Activated T-cell treated with anti-CD3 and anti-CD28 coated beads, Interleukin-2, amount 50 U/mL, for 72 hours (primary cell): ENCODE measurements around the gene ARHGAP18. TPM values are rescaled to one million over a fixed set of nuclear protein-coding genes. Genes with fewer than 3 reads are reported as not detected.

Experiments
- ATAC-seq, 2 donors: fragments of 150-1000 bp; cut with Tn5 transposase; replicated peaks in 1 of 2; 2 replicates each; pipeline ENCODE4 v1.10.0; 2021; ENCODE audit warnings: moderate library complexity in 2 of 2, mild to moderate bottlenecking in 1 of 2
- DNase-seq, 2 donors: peaks; one replicate each; pipeline ENCODE4 v3.0.0; 2021 to 2022; ENCODE audit warnings: mixed read lengths in 1 of 2
- H3K27ac Mint-ChIP-seq: one replicate; pipeline ENCODE4 v1.8.0; 2022; ENCODE audit warnings: mild to moderate bottlenecking, moderate library complexity, mixed read lengths
- H3K27me3 Mint-ChIP-seq: one replicate; pipeline ENCODE4 v1.8.0; 2022; ENCODE audit warnings: low read depth, mixed read lengths
- H3K36me3 Mint-ChIP-seq, 2 donors: one replicate each; pipeline ENCODE4 v1.8.0; 2022; ENCODE audit warnings: mixed read lengths in 2 of 2, mild to moderate bottlenecking in 1 of 2; ENCODE audit not compliant: insufficient read depth in 2 of 2
- H3K4me1 Mint-ChIP-seq: one replicate; pipeline ENCODE4 v1.8.0; 2022; ENCODE audit warnings: low read depth, mixed read lengths
- H3K4me3 Mint-ChIP-seq, 2 donors: one replicate each; pipeline ENCODE4 v1.8.0; 2022; ENCODE audit warnings: mild to moderate bottlenecking in 2 of 2, mixed read lengths in 2 of 2, moderate library complexity in 2 of 2
- H3K9me3 Mint-ChIP-seq, 2 donors: one replicate each; pipeline ENCODE4 v1.8.0; 2022; ENCODE audit warnings: mixed read lengths in 2 of 2
- total RNA-seq, 2 donors: library from RNA; stranded (reverse); gene quantifications; one replicate each; pipeline ENCODE4 v1.2.3, GENCODE V29; 2022

The ARHGAP18 gene
- total RNA-seq, 2 donors from 2014 or later: 2.7 to 3.9 TPM

DNA sequence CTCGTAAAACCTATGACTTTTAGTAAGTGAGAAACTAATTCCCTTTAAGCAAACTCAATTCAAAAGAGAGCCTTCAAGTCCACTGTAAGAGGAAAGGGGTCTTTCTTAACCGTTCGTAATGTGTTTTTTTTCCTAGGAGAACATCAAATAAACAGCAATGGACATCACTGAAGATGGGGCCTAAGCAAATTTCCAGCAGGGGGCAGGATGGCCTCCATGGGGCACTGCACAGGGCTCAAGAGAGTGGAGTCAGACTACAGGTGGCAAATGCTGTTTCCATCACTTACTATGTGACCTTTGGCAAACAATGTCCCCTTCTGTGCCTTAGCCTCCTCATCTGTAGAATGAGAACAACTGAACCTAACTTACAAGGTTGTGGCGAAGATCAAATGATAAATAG, 88.7 kb downstream of the ARHGAP18 start:
- Mint-ChIP-seq H3K27me3 (no peaks in the 10 kb centered on the region), H3K36me3 (peaks cover 0 to 2% of the 10 kb centered on the region in 2 donors)
- peak in 1 of 2 donors; percentile 62 for ATAC-seq

DNA sequence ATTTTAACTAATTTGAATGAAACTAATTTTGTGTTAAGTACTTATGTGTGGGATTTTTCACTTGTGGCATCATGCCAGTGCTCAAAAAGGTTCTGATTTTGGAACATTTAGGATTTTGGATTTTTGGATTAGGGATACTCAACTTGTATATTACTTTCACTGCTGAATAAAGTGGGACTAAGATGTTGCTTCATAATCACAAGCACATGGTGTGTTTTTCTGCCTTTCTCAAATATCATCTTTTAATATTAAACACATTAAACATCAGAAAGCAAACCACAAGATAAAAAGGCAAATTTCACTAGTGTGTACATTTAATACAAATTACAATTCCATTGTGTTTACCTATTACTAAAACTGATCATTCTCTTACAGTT, 89.8 kb downstream of the ARHGAP18 start:
- no peak for ATAC-seq
- peaks cover 0 to 3% of the 10 kb centered on the region in 2 donors for H3K9me3 Mint-ChIP-seq

More for the DNA sequence above, 88.7 kb downstream of the ARHGAP18 start:
- no peak overlapping the region for H3K27ac Mint-ChIP-seq
- peaks cover 0 to 3% of the 10 kb centered on the region in 2 donors for H3K9me3 Mint-ChIP-seq
- DNase-seq: peak; percentile 21 to 29
- H3K4me1 Mint-ChIP-seq: no peaks in the 10 kb centered on the region
- no peak overlapping the region for H3K4me3 Mint-ChIP-seq

DNA sequence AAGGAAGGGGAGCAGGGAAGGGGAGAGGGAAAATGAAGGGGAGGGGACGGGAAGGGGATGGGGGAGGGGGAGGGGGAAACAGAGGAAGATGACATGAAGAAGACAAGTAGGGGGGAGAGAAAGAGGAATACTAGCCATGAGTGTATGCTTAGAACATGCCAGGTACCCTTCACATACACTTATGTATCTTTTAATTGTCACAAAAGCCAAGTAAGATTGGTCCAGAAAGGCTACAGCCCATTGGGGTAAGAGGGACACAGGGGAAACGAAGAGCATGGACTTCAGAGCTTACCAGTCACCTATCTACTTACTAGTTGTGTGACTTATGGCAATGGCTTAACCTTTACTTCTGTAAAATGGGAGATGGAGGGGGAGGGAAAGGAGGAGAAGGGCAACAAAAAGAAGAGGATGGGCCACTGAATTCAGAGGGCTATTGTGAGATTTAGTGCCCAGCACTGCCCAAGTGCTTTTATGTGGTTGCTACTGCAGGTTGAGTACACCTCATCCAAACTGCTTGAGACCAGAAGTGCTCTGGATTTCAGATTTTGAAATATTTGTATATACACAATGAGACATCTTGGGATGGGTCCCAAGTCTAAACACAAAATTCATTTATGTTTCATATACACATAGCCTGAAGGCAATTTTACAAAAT, 90.3 kb downstream of the ARHGAP18 start:
- no peak for DNase-seq
- Mint-ChIP-seq H3K27ac (no peak overlapping the region), H3K9me3 (peaks cover 0 to 3% of the 10 kb centered on the region in 2 donors), H3K4me1 (no peaks in the 10 kb centered on the region), H3K4me3 (no peak overlapping the region), H3K27me3 (no peaks in the 10 kb centered on the region), H3K36me3 (peaks cover 0 to 2% of the 10 kb centered on the region in 2 donors)
- ATAC-seq: no peak

More for the DNA sequence above, 89.8 kb downstream of the ARHGAP18 start:
- Mint-ChIP-seq H3K36me3 (peaks cover 0 to 2% of the 10 kb centered on the region in 2 donors), H3K27ac (no peak overlapping the region), H3K4me1 (no peaks in the 10 kb centered on the region), H3K27me3 (no peaks in the 10 kb centered on the region), H3K4me3 (no peak overlapping the region)
- DNase-seq: no peak

DNA sequence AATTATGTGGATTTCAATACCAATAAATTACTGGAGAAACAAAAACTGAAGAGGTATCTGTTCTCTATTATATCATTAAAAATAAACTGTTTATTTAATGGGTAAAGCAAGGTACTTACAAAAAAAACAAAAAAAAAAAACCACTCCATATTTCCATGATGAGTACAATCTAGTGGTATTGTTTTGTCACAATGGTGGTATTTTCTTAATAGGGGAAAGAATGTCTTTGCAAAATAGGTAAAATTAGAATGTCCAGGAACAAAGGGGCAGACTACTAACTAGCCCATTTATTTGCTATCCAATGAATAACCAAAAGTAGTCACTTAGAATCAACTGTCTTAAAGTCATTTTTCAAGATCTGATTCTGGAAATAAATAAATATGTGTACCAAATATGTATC, 92.0 kb downstream of the ARHGAP18 start:
- Mint-ChIP-seq H3K4me1 (no peaks in the 10 kb centered on the region), H3K9me3 (peaks cover 0 to 3% of the 10 kb centered on the region in 2 donors), H3K27me3 (no peaks in the 10 kb centered on the region), H3K4me3 (no peak overlapping the region), H3K27ac (no peak overlapping the region), H3K36me3 (peaks cover 0 to 2% of the 10 kb centered on the region in 2 donors)
- ATAC-seq (no peak), DNase-seq (no peak)

DNA sequence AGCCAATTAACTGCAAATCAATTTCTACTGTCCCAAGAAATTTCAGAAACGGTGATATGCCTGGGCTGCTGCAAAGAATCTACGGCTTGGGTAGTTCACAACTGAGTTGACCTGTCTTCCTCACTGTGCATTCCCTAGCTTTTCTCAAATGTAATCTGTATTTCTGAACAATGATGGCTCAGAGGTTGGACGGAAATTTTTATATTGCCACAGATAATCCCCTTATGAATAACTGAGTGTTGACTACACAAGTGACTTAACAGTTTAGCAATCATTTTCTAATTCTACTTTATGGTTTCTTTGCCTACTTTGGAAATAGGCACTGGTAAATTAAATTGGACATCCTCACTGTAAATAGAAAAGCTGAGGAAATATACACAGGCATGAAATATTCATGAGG, 94.5 kb downstream of the ARHGAP18 start:
- H3K36me3 Mint-ChIP-seq: peaks cover 0 to 2% of the 10 kb centered on the region in 2 donors
- no peak overlapping the region for H3K4me3 Mint-ChIP-seq
- no peak overlapping the region for H3K27ac Mint-ChIP-seq
- no peaks in the 10 kb centered on the region for H3K27me3 Mint-ChIP-seq
- peaks cover 0 to 3% of the 10 kb centered on the region in 2 donors for H3K9me3 Mint-ChIP-seq
- ATAC-seq (no peak), DNase-seq (no peak)
- H3K4me1 Mint-ChIP-seq: no peaks in the 10 kb centered on the region

DNA sequence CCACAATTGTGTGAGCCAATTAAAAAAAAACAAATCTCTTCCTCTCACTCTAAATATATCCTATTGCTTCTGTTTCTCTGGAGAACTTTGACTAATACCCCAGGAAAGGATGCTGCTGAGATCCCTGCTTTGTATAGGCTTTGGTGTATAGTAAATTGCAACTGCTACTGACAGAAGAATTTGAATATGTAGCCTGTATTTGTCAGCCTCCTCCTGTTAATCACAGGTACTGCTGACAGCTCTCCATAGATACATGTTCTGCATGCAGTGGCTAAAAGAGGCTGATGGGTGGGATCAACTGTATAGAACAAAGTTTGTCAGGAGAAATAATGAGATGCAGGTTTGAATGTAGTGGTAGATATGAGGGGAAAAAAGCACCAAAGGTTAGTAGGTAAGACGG, 95.0 kb downstream of the ARHGAP18 start:
- Mint-ChIP-seq H3K36me3 (peaks cover 0 to 2% of the 10 kb centered on the region in 2 donors), H3K4me3 (no peak overlapping the region), H3K4me1 (no peaks in the 10 kb centered on the region), H3K27ac (no peak overlapping the region), H3K27me3 (no peaks in the 10 kb centered on the region), H3K9me3 (peaks cover 0 to 3% of the 10 kb centered on the region in 2 donors)
- no peak for DNase-seq
- ATAC-seq: no peak

DNA sequence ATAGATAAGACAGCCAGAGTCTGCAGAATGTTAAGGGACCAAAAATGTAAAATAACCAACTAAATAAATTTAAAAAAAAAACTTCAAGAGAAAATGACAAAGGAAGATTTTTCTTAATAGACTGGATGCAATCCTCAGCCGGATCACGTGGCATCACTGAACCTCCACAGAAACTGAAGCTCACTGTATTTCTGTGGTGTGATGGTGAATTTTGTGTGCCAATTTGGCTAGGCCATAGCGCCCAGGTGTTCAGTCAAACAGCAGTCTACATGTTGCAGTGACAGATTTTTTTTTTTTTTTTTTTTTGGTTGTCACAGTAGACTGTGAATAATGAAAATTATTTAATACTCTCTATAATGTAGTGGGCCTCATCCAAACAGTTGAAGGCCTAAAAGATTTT, 95.5 kb downstream of the ARHGAP18 start:
- ATAC-seq: no peak

DNA sequence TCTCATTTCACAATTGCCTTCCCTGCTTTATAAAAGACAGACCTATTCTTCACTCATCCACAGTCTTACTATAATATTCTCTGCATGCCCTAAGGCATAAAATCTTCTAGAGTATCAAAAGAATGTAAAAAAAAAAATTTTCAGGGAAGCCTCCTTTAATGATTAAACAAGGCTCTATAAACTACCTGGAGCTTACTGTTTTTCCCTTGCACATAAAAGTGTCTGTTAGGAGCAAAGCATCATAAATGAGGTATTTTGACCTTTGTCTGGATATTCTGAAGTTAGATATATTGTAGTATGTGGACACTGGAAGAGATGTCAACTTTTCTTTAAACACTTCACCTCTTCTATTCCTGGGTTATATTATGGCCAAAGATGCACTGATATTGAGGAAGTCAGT, 97.5 kb downstream of the ARHGAP18 start:
- DNase-seq (no peak), ATAC-seq (no peak)
- Mint-ChIP-seq H3K36me3 (no peaks in the 10 kb centered on the region), H3K4me3 (no peak overlapping the region), H3K27ac (no peak overlapping the region), H3K9me3 (no peaks in the 10 kb centered on the region), H3K27me3 (no peaks in the 10 kb centered on the region), H3K4me1 (peaks cover 8% of the 10 kb centered on the region)

More for the DNA sequence above, 95.5 kb downstream of the ARHGAP18 start:
- H3K9me3 Mint-ChIP-seq: peaks cover 0 to 3% of the 10 kb centered on the region in 2 donors
- DNase-seq: no peak
- H3K27ac Mint-ChIP-seq: no peak overlapping the region
- no peaks in the 10 kb centered on the region for H3K4me1 Mint-ChIP-seq
- H3K27me3 Mint-ChIP-seq: no peaks in the 10 kb centered on the region
- peaks cover 0 to 2% of the 10 kb centered on the region in 2 donors for H3K36me3 Mint-ChIP-seq
- no peak overlapping the region for H3K4me3 Mint-ChIP-seq

DNA sequence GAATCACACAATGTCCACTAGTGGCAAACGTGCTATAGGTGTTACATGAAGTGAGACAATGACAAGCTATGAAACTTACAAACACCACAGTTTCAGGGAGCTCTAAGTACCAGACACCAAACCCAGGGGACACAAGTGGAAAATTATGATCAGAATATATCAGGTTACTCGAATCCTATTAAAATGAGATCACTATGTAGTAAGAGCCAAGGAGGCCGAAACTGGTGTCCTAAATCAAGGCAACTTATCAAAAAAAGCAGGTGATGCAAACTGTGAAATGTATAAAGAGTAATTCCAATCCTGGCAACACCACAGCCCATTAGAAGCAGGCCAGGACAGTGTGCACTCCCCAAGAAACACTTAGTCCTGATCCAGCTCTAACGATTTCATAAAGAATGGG, 100.3 kb downstream of the ARHGAP18 start:
- DNase-seq: no peak
- H3K27me3 Mint-ChIP-seq: no peaks in the 10 kb centered on the region
- H3K4me3 Mint-ChIP-seq: no peak overlapping the region
- no peak overlapping the region for H3K27ac Mint-ChIP-seq
- H3K4me1 Mint-ChIP-seq: peaks cover 23% of the 10 kb centered on the region
- ATAC-seq: no peak
- no peaks in the 10 kb centered on the region for H3K36me3 Mint-ChIP-seq
- H3K9me3 Mint-ChIP-seq: no peaks in the 10 kb centered on the region

DNA sequence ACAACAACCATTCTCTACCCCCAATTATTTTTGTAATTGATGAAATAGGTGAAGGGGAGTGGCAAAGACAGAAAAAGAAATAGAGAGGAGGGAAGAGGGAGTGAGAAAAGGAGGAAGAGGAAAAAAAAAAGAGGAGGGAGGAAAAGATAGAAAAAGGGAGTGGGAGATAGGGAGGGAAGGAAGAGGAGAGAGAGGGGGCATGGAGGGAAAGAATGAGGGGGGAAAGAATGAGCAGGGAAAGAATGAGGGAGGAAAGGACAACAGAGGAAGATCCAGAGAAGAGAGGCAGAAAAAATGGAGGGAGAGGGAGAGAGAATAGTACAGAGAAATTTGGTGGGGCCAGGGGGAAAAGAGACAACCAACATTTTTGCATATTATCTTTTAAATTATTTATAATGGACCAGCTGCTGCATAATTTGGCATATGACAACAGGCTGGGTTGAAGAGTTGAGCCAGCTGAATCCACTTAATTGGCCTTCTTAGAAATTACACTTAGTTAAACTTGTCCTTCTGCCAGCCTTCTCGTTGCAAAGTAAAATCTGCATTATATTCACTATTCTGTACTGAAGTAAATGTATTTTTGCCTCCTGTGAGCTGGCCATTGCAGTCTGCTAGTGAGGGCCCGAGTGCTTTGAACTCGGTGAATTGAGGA, 101.0 kb downstream of the ARHGAP18 start:
- H3K4me3 Mint-ChIP-seq: no peak overlapping the region
- no peak overlapping the region for H3K27ac Mint-ChIP-seq
- no peaks in the 10 kb centered on the region for H3K27me3 Mint-ChIP-seq
- DNase-seq: no peak
- ATAC-seq: no peak
- H3K4me1 Mint-ChIP-seq: peaks cover 23% of the 10 kb centered on the region
- H3K9me3 Mint-ChIP-seq: no peaks in the 10 kb centered on the region
- H3K36me3 Mint-ChIP-seq: no peaks in the 10 kb centered on the region

DNA sequence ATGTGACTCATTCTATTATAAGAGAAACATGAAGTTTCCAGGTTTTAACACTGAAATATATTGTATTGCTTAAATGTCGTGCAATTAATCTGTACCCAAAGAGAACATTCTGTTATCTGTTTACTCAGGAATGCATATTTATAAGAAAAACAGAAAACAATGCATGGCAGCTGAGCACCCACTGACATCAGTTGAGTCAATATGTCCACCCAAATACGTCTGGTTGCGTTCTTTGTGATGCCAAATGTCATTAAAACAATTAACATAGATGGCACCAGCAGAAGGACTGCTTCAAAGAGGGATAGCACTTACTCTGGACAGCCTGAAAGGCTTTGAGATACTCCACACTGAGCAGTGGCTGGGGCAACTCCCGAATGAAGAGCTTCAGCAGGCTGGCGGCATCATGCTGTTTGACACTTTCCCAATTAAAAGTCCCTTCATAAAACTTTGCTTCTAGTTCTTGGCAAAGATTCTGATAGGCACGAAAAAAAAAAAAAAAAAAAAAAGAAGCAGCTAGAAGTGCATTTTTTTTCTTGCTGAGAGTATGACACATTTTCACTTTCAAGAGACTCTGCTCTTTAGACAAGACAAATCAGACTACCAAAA, 102.3 kb downstream of the ARHGAP18 start:
- Mint-ChIP-seq H3K9me3 (no peaks in the 10 kb centered on the region), H3K36me3 (no peaks in the 10 kb centered on the region), H3K27ac (no peak overlapping the region), H3K4me1 (peaks cover 23% of the 10 kb centered on the region), H3K4me3 (no peak overlapping the region), H3K27me3 (no peaks in the 10 kb centered on the region)
- ATAC-seq (peak in 1 of 2 donors; percentile 36), DNase-seq (no peak)

DNA sequence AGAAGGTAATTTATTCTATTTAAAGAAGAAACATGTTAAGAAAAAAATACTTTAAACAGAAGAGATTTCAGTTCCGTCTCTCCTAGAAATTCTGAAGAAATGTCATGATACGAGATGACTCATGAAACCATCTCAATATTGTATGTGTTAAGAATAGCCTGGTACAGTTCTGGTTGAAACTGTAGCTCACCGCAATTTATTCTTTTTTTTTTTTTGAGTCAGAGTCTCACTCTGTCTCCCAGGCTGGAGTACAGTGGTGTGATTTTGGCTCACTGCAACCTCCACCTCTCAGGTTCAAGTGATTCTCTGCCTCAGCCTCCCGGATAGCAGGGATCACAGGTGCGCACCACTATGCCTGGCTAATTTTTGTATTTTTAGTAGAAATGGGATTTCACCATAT, 103.3 kb downstream of the ARHGAP18 start:
- Mint-ChIP-seq H3K36me3 (no peaks in the 10 kb centered on the region), H3K9me3 (no peaks in the 10 kb centered on the region), H3K27ac (no peak overlapping the region), H3K4me1 (peaks cover 23% of the 10 kb centered on the region), H3K27me3 (no peaks in the 10 kb centered on the region), H3K4me3 (no peak overlapping the region)
- ATAC-seq: peak; percentile 99
- DNase-seq: peak in 1 of 2 donors; percentile 22

DNA sequence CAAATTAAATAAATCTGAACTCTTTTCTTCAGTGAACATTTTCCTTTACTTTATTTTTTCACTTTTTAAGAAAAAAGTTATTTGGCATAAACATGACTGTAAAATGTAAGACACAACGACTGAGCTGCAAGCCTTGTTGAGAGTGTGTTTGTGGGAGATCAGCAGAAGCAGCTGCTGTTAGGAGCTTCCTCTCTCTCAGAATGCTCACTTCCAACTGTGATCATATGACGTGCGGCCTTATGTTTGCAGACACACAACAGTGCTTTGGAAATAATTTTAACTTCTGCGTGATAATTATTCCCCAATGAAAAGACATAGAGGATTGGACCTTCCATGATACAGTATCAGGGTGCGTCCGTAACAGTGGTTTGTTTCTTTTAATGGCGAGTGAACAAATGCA, 104.0 kb downstream of the ARHGAP18 start:
- no peak overlapping the region for H3K4me3 Mint-ChIP-seq
- no peaks in the 10 kb centered on the region for H3K9me3 Mint-ChIP-seq
- H3K4me1 Mint-ChIP-seq: peaks cover 23% of the 10 kb centered on the region
- no peak for DNase-seq
- no peaks in the 10 kb centered on the region for H3K27me3 Mint-ChIP-seq
- H3K27ac Mint-ChIP-seq: no peak overlapping the region
- no peaks in the 10 kb centered on the region for H3K36me3 Mint-ChIP-seq
- no peak for ATAC-seq
